ENCODE data around the gene C19orf67. TPM values are rescaled to one million over a fixed set of nuclear protein-coding genes. Genes with fewer than 3 reads are reported as not detected.

Gene C19orf67
- total RNA-seq, 1 experiment from 2014 or later: not detected

- Mint-ChIP-seq H3K36me3 (ENCODE audit: insufficient read depth, unreplicated experiment) (peaks cover 26% of the 10 kb centered on the region), H3K27ac (ENCODE audit: unreplicated experiment) (no peak overlapping the region), H3K9me3 (ENCODE audit: low read depth, unreplicated experiment) (no peaks in the 10 kb centered on the region), H3K4me1 (ENCODE audit: low read depth, unreplicated experiment) (no peaks in the 10 kb centered on the region), H3K27me3 (ENCODE audit: unreplicated experiment) (no peaks in the 10 kb centered on the region), H3K4me3 (ENCODE audit: low read depth, unreplicated experiment) (no peak overlapping the region)
- TF ChIP-seq CTCF (IDR thresholded peaks at IDR 0.05; ENCODE audit: unreplicated experiment): no peak
- no TSS peak for BruUV-seq (replicated peaks)
- no peak for DNase-seq
- CTCF ChIA-PET: no interaction called here
- intact Hi-C loops (cut with micrococcal nuclease; ENCODE audit: unreplicated experiment): no loop called here
These were observed 27.3 kb upstream of the C19orf67 start for GRCh38 chr19:14112809-14113385.

- no peaks in the 10 kb centered on the region for H3K27me3 Mint-ChIP-seq (ENCODE audit: unreplicated experiment)
- no peaks in the 10 kb centered on the region for H3K9me3 Mint-ChIP-seq (ENCODE audit: low read depth, unreplicated experiment)
- intact Hi-C loops (cut with micrococcal nuclease; ENCODE audit: unreplicated experiment): no loop called here
- BruUV-seq (replicated peaks): no TSS peak
- peaks cover 19% of the 10 kb centered on the region for H3K36me3 Mint-ChIP-seq (ENCODE audit: insufficient read depth, unreplicated experiment)
- H3K27ac Mint-ChIP-seq (ENCODE audit: unreplicated experiment): no peak overlapping the region
- DNase-seq: no peak
- no peak for TF ChIP-seq CTCF (IDR thresholded peaks at IDR 0.05; ENCODE audit: unreplicated experiment)
- CTCF ChIA-PET: no interaction called here
- no peak overlapping the region for H3K4me3 Mint-ChIP-seq (ENCODE audit: low read depth, unreplicated experiment)
- H3K4me1 Mint-ChIP-seq (ENCODE audit: low read depth, unreplicated experiment): no peaks in the 10 kb centered on the region
These were observed 26.6 kb upstream of the C19orf67 start for GRCh38 chr19:14112051-14112808.

GRCh38 chr19:14111486-14111885 lies 25.9 kb upstream of the C19orf67 start:
- no peaks in the 10 kb centered on the region for H3K9me3 Mint-ChIP-seq (ENCODE audit: low read depth, unreplicated experiment)
- H3K27ac Mint-ChIP-seq (ENCODE audit: unreplicated experiment): no peak overlapping the region
- intact Hi-C loops (cut with micrococcal nuclease; ENCODE audit: unreplicated experiment): no loop called here
- BruUV-seq (replicated peaks): no TSS peak
- H3K4me1 Mint-ChIP-seq (ENCODE audit: low read depth, unreplicated experiment): no peaks in the 10 kb centered on the region
- no peak for DNase-seq
- peaks cover 12% of the 10 kb centered on the region for H3K36me3 Mint-ChIP-seq (ENCODE audit: insufficient read depth, unreplicated experiment)
- CTCF ChIA-PET: no interaction called here
- no peak for TF ChIP-seq CTCF (IDR thresholded peaks at IDR 0.05; ENCODE audit: unreplicated experiment)
- no peaks in the 10 kb centered on the region for H3K27me3 Mint-ChIP-seq (ENCODE audit: unreplicated experiment)
- no peak overlapping the region for H3K4me3 Mint-ChIP-seq (ENCODE audit: low read depth, unreplicated experiment)

DNA sequence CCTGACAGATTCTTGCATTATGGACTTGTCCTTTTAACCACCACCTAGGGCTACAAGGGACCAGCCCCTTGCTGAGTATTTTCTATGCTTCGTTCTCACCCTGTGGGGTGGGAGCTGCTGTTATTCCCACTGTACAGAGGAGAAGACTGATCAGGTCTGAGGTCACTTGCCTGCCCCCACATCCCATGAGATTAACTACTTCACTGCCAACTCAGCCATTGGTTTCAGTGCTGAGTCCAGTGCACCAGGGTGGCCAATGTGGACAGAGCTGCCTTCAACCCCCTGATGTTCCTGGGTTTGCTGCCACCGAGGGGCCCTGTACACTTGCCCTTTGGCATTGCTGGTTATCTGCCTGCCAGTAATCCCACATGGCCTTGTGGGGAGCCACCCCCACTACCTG lies 25.1 kb upstream of the C19orf67 start:
- intact Hi-C loops (cut with micrococcal nuclease; ENCODE audit: unreplicated experiment): no loop called here
- Mint-ChIP-seq H3K4me1 (ENCODE audit: low read depth, unreplicated experiment) (no peaks in the 10 kb centered on the region), H3K27me3 (ENCODE audit: unreplicated experiment) (no peaks in the 10 kb centered on the region), H3K27ac (ENCODE audit: unreplicated experiment) (no peak overlapping the region), H3K36me3 (ENCODE audit: insufficient read depth, unreplicated experiment) (peaks cover 10% of the 10 kb centered on the region), H3K9me3 (ENCODE audit: low read depth, unreplicated experiment) (no peaks in the 10 kb centered on the region), H3K4me3 (ENCODE audit: low read depth, unreplicated experiment) (no peak overlapping the region)
- no TSS peak for BruUV-seq (replicated peaks)
- TF ChIP-seq CTCF (IDR thresholded peaks at IDR 0.05; ENCODE audit: unreplicated experiment): no peak
- no peak for DNase-seq
- CTCF ChIA-PET: interaction anchor here (0.6 kb wide), 1 partner anchor 1378 kb away, joined by 4 read pairs; no protein-coding TSS in a partner anchor

Data from Calu3 (cell line).